Mesothelial cell of epicardium (in vitro differentiated cells): ENCODE measurements around the gene MB21D2. TPM values are rescaled to one million over a fixed set of nuclear protein-coding genes. Genes with fewer than 3 reads are reported as not detected.
A peak's percentile ranks its signal among the peaks of the same experiment; 100 is the strongest.
"Not testable (repeated sequence)": the region's sequence is repeated elsewhere in the genome, so short reads cannot be mapped to it uniquely, and the experiment has no call there.

ENCODE experiments used
- DNase-seq, 2 experiments: peaks; one replicate each; pipeline ENCODE4 v3.0.0; 2021; ENCODE audit warnings: low spot score in 2 of 2; ENCODE audit not compliant: unreplicated experiment in 2 of 2
- H3K27ac Mint-ChIP-seq: 2 replicates; pipeline ENCODE4 v1.8.0; 2021; ENCODE audit warnings: mixed read lengths
- H3K27me3 Mint-ChIP-seq: 2 replicates; pipeline ENCODE4 v1.8.0; 2021; ENCODE audit warnings: low read depth, mixed read lengths
- H3K36me3 Mint-ChIP-seq: 2 replicates; pipeline ENCODE4 v1.8.0; 2021; ENCODE audit warnings: mixed read lengths
- H3K4me1 Mint-ChIP-seq: 2 replicates; pipeline ENCODE4 v1.8.0; 2021; ENCODE audit warnings: mixed read lengths
- H3K4me3 Mint-ChIP-seq: 2 replicates; pipeline ENCODE4 v1.8.0; 2021; ENCODE audit warnings: mild to moderate bottlenecking, moderate library complexity, mixed read lengths
- H3K9me3 Mint-ChIP-seq: 2 replicates; pipeline ENCODE4 v1.8.0; 2021; ENCODE audit warnings: mixed read lengths
- total RNA-seq: library from RNA; stranded (reverse); gene quantifications from 3 replicates; pipeline ENCODE4 v1.2.1, GENCODE V29; 2021
- TF ChIP-seq, protein P1 (sequence below): fragments of 200-600 bp; sonication (generic); IDR thresholded peaks from one replicate; pipeline ENCODE4 v1.5.0; 2021; ENCODE audit warnings: antibody characterized with exemption; ENCODE audit not compliant: unreplicated experiment

Gene MB21D2, protein sequence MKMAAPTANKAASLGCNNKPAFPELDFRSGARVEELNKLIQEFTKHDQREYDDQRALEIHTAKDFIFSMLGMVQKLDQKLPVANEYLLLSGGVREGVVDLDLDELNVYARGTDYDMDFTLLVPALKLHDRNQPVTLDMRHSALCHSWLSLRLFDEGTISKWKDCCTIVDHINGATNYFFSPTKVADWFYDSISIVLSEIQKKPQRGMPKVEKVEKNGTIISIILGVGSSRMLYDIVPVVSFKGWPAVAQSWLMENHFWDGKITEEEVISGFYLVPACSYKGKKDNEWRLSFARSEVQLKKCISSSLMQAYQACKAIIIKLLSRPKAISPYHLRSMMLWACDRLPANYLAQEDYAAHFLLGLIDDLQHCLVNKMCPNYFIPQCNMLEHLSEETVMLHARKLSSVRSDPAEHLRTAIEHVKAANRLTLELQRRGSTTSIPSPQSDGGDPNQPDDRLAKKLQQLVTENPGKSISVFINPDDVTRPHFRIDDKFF
- total RNA-seq, result 8.5 to 9.4 TPM (median 9.1 TPM) in 3 replicates

DNA sequence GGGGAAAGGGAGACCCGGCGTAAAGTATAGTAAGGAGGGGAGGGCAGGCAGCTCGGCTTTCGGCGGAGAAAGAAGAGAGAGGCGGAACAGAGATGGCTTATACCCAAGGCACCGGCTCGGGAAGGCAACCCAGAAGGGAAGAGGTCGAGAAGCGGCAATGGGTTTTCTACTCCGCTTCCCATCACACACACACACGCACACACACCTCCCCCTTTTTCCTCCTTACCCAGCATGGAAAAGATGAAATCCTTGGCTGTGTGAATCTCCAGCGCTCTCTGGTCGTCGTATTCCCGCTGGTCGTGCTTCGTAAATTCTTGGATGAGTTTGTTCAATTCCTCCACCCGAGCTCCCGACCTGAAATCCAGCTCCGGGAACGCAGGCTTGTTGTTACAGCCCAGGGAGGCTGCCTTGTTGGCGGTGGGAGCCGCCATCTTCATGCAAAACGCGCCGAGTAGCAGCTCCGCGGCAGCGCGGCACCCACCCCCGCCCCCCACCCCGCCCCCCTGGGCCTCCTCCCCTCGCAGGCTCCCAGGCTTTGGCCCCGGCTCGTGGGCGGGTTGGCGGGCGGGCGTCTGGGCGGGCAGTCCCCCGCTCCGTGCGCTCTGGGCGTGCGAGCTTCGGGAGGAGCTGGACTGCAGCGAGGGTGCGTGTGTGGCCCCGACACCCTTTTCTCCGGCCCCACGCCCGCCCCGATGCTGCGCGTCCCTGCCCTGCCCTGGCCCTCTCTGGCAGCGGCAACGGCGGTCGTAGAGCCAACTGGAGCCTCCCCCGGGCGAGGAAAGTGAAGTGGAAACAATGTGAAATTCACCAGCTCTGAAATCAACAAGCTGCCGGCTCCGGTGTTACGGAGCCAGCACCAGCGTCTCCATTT is at the start of gene MB21D2:
Gene MB21D2, minus strand, starts transcription at position 453 of the 871 bp plus-strand sequence. Its CDS starts 16 bp downstream, at position 437.
- H3K4me1 Mint-ChIP-seq, result peaks cover 26% of the 10 kb centered on the region
- H3K36me3 Mint-ChIP-seq, result no peaks in the 10 kb centered on the region
- peak within 1 kb of the TSS; percentile 91 for H3K4me3 Mint-ChIP-seq
- TF ChIP-seq, protein P1, sequence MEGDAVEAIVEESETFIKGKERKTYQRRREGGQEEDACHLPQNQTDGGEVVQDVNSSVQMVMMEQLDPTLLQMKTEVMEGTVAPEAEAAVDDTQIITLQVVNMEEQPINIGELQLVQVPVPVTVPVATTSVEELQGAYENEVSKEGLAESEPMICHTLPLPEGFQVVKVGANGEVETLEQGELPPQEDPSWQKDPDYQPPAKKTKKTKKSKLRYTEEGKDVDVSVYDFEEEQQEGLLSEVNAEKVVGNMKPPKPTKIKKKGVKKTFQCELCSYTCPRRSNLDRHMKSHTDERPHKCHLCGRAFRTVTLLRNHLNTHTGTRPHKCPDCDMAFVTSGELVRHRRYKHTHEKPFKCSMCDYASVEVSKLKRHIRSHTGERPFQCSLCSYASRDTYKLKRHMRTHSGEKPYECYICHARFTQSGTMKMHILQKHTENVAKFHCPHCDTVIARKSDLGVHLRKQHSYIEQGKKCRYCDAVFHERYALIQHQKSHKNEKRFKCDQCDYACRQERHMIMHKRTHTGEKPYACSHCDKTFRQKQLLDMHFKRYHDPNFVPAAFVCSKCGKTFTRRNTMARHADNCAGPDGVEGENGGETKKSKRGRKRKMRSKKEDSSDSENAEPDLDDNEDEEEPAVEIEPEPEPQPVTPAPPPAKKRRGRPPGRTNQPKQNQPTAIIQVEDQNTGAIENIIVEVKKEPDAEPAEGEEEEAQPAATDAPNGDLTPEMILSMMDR, result no peak
- H3K27me3 Mint-ChIP-seq, result peaks cover 22% of the 10 kb centered on the region
- peak within 1 kb of the TSS; percentile 97 for H3K27ac Mint-ChIP-seq
- H3K9me3 Mint-ChIP-seq, result no peaks in the 10 kb centered on the region
- DNase-seq, result peak; percentile 62 to 78

DNA sequence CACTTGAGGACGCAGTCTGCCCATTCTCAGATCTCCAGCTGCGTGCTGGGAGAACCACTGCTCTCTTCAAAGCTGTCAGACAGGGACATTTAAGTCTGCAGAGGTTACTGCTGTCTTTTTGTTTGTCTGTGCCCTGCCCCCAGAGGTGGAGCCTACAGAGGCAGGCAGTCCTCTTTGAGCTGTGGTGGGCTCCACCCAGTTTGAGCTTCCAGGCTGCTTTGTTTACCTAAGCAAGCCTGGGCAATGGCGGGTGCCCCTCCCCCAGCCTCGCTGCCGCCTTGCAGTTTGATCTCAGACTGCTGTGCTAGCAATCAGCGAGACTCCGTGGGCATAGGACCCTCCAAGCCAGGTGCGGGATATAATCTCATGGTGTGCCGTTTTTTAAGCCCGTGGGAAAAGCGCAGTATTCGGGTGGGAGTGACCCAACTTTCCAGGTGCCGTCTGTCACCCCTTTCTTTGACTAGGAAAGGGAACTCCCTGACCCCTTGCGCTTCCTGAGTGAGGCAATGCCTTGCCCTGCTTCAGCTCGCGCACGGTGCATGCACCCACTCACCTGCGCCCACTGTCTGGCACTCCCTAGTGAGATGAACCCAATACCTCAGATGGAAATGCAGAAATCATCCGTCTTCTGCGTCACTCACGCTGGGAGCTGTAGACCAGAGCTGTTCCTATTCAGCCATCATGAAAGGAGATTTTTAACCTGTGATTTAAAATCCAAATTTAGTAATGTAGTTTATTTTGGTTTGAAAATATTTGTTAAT is 47.5 kb upstream of the MB21D2 start:
- peaks cover 16% of the 10 kb centered on the region for H3K9me3 Mint-ChIP-seq
- not testable (repeated sequence) for DNase-seq, H3K4me1 Mint-ChIP-seq, H3K4me3 Mint-ChIP-seq, H3K27ac Mint-ChIP-seq, H3K36me3 Mint-ChIP-seq, H3K27me3 Mint-ChIP-seq

DNA sequence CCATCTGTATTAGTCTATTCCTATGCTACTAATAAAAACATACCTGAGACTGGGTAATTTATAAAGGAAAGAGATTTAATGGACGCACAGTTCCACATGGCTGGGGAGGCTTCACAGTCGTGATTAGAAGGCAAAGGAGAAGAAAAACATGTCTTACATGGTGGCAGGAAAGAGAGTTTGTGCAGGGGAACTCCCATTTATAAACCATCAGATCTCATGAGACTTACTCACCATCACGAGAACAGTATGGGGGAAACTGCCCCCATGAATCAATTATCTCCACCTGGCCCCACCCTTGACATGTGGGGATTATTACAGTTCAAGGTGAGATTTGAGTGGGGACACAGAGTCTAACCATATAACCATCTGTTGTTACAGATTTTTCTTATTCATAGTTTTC is 42.1 kb upstream of the MB21D2 start:
- Mint-ChIP-seq H3K27ac (no peak overlapping the region), H3K27me3 (no peaks in the 10 kb centered on the region), H3K9me3 (no peaks in the 10 kb centered on the region), H3K4me3 (no peak overlapping the region), H3K36me3 (no peaks in the 10 kb centered on the region), H3K4me1 (peaks cover 2% of the 10 kb centered on the region)
- TF ChIP-seq, protein P1, result no peak
- DNase-seq, result no peak

DNA sequence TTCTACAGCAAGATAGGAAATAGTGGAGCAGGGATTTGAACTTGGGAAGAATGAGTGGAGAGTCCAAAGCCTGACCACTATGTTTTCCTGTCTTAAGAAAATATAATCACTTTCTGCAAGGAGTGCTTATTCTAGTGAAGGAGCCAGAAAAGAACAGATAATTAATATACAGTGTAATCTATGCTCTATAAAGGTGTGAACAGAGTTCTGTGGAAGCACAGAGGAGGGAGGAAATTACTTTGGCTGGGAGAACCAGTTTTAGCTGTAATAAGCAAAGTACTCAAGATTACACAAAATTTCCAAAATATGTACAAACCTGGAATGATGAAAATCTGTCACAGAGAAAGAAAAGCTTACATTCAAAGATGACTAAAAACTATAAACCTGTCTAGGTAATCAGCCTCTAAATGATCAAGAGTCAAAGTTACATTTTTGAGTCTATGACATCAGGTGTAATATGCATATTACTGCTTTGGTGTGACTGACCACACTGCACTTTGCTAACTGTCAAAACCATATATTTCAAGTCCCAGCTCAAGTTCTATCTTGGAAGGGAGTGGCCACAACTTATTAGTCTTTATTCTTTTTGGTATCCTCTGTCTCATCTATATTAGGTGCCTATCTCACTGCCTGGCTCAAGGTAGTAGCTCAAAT is 40.7 kb upstream of the MB21D2 start:
- Mint-ChIP-seq H3K27ac (no peak overlapping the region), H3K36me3 (no peaks in the 10 kb centered on the region), H3K9me3 (no peaks in the 10 kb centered on the region), H3K4me1 (peaks cover 2% of the 10 kb centered on the region), H3K27me3 (no peaks in the 10 kb centered on the region), H3K4me3 (no peak overlapping the region)
- TF ChIP-seq, protein P1, result no peak
- no peak for DNase-seq

- Mint-ChIP-seq H3K4me3 (no peak overlapping the region), H3K27ac (peak overlapping the region; percentile 83), H3K4me1 (peaks cover 2% of the 10 kb centered on the region), H3K36me3 (no peaks in the 10 kb centered on the region), H3K27me3 (no peaks in the 10 kb centered on the region), H3K9me3 (no peaks in the 10 kb centered on the region)
- DNase-seq, result no peak
- TF ChIP-seq, protein P1, result no peak
Observed at GRCh38 chr3:192957441-192958021, 39.9 kb upstream of the MB21D2 start.
